ENCODE measurements around the gene QRICH2. TPM values are rescaled to one million over a fixed set of nuclear protein-coding genes. Genes with fewer than 3 reads are reported as not detected.
"Not testable (repeated sequence)": the region's sequence is repeated elsewhere in the genome, so short reads cannot be mapped to it uniquely, and the experiment has no call there.

Gene QRICH2
- polyA plus RNA-seq, 1 experiment: 3.4 TPM

DNA sequence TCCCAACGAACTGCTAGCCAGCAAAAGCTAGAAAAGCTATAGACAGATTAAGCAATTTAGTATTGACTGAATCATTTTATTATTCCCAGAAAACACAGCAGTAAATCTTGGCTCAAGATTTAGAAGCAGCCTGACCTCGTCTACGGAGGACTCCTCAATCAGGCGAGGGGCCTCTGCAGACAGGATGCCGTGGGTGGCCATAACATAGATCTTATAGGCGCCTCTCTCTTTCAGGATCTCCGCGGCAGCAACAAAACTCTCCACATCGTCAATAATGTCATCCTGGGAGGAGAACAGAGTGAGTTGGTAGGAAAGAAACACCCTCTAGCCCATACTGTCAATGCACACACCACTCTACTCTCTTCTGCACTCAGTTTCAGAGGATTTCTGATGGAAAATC, 4.7 kb upstream of the QRICH2 start:
- no peaks in the 10 kb centered on the region for H3K27me3 ChIP-seq (ENCODE audit: control insufficient read depth, insufficient read depth, low read length)
- TF ChIP-seq, protein P1, sequence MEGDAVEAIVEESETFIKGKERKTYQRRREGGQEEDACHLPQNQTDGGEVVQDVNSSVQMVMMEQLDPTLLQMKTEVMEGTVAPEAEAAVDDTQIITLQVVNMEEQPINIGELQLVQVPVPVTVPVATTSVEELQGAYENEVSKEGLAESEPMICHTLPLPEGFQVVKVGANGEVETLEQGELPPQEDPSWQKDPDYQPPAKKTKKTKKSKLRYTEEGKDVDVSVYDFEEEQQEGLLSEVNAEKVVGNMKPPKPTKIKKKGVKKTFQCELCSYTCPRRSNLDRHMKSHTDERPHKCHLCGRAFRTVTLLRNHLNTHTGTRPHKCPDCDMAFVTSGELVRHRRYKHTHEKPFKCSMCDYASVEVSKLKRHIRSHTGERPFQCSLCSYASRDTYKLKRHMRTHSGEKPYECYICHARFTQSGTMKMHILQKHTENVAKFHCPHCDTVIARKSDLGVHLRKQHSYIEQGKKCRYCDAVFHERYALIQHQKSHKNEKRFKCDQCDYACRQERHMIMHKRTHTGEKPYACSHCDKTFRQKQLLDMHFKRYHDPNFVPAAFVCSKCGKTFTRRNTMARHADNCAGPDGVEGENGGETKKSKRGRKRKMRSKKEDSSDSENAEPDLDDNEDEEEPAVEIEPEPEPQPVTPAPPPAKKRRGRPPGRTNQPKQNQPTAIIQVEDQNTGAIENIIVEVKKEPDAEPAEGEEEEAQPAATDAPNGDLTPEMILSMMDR (IDR thresholded peaks at IDR 0.05; ENCODE audit: insufficient read depth, low read depth, low read length): no peak
- H3K36me3 ChIP-seq (ENCODE audit: control insufficient read depth, insufficient read depth, low read length): peaks cover 10% of the 10 kb centered on the region
- no peak for DNase-seq (ENCODE audit: low read depth)
- CTCF ChIA-PET: interaction anchor here (0.6 to 1.1 kb wide), 3 partner anchors 71 to 83 kb away, joined by 3 to 4 read pairs (median 3); partner anchors contain the start of gene SPHK1
- POLR2A ChIA-PET: no interaction called here
- H3K4me3 ChIP-seq (ENCODE audit: low read depth, low read length): no peak overlapping the region

DNA sequence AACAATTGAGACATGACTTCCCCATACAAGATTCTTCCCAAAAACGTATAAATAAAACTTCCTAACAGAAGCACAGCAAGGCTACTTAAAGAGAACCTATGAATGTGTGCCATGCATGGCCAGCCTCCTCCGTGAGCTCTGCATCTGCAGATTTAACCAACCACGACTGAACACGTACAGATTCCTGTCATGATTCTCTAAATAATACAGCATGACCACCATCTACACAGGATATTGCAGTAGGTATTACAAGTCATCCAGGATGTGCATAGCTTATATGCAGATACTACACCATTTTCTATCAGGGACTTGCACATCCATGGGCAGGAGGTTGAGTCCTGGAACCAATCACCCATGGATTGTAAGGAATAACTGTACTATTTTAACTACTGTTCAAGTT, 1.4 kb upstream of the QRICH2 start:
- CTCF ChIA-PET: interaction anchor here (0.6 to 3.2 kb wide), 5 partner anchors 11 to 88 kb away, joined by 3 to 24 read pairs (median 14); partner anchors contain the start of gene SPHK1
- POLR2A ChIA-PET: no interaction called here
- H3K36me3 ChIP-seq (ENCODE audit: control insufficient read depth, insufficient read depth, low read length): peaks cover 15% of the 10 kb centered on the region
- H3K4me3 ChIP-seq (ENCODE audit: low read depth, low read length): no peak overlapping the region
- H3K27me3 ChIP-seq (ENCODE audit: control insufficient read depth, insufficient read depth, low read length): no peaks in the 10 kb centered on the region
- TF ChIP-seq, protein P1 (IDR thresholded peaks at IDR 0.05; ENCODE audit: insufficient read depth, low read depth, low read length): no peak
- no peak for DNase-seq (ENCODE audit: low read depth)

DNA sequence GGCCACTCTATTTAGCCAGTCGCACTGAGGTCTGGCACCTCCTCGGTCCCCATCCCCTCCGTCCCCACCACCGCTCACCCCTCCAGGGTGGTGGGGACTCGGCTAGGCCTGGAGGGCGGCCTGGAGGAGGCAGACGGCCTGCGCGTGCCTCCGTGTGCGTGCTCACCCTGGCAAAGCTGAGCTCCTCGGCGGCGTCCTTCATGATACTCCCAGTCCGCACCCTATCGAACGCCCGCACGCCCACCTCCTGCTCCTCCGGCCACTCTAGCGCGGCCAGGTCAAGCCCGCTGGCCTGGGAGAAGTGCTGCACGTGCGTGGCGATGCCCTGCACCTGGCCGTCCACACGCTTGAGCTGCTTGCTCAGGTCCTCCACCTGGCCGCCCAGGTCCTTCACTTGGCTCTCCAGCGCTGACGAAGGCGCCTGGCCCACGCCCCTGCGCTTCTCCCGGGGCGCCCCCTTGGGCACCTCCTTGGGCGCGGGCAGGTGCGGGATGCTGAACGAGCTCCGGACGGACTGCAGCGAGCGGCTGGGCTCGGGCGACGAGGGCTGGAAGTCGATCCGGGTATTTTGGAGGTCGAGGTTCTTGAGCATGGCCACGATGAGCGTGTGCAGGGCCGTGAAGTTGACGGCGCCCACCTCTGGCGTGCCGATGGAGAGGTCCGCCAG, 644 bp downstream of the QRICH2 start:
- H3K27me3 ChIP-seq (ENCODE audit: control insufficient read depth, insufficient read depth, low read length): no peaks in the 10 kb centered on the region
- CTCF ChIA-PET: interaction anchor here (1.3 to 14.3 kb wide), 4 partner anchors 9 to 151 kb away, joined by 3 to 203 read pairs (median 44); partner anchors contain the start of gene SPHK1
- peaks cover 10% of the 10 kb centered on the region for H3K36me3 ChIP-seq (ENCODE audit: control insufficient read depth, insufficient read depth, low read length)
- DNase-seq (ENCODE audit: low read depth): no peak
- TF ChIP-seq, protein P1 (IDR thresholded peaks at IDR 0.05; ENCODE audit: insufficient read depth, low read depth, low read length): no peak
- no peak overlapping the region for H3K4me3 ChIP-seq (ENCODE audit: low read depth, low read length)
- POLR2A ChIA-PET: no interaction called here

DNA sequence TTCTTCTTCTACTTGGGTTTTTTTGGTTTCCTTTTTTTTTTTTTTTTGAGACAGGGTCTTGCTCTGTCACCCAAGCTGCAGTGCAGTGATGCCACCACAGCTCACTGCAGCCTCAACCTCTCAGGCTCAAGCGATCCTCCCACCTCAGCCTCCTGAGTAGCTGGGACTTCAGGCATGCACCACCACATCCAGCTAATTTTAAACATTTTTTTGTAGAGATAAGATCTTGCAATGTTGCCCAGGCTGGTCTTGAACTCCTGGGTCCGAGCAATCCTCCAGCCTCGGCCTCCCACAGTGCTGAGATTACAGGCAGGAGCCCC, 3.0 kb downstream of the QRICH2 start:
- H3K27me3 ChIP-seq (ENCODE audit: control insufficient read depth, insufficient read depth, low read length); POLR2A ChIA-PET; H3K4me3 ChIP-seq (ENCODE audit: low read depth, low read length); DNase-seq (ENCODE audit: low read depth); H3K36me3 ChIP-seq (ENCODE audit: control insufficient read depth, insufficient read depth, low read length): not testable (repeated sequence)
- CTCF ChIA-PET: interaction anchor here (1.2 to 14.3 kb wide), 5 partner anchors 22 to 154 kb away, joined by 3 to 203 read pairs (median 9); partner anchors contain the start of gene SPHK1

DNA sequence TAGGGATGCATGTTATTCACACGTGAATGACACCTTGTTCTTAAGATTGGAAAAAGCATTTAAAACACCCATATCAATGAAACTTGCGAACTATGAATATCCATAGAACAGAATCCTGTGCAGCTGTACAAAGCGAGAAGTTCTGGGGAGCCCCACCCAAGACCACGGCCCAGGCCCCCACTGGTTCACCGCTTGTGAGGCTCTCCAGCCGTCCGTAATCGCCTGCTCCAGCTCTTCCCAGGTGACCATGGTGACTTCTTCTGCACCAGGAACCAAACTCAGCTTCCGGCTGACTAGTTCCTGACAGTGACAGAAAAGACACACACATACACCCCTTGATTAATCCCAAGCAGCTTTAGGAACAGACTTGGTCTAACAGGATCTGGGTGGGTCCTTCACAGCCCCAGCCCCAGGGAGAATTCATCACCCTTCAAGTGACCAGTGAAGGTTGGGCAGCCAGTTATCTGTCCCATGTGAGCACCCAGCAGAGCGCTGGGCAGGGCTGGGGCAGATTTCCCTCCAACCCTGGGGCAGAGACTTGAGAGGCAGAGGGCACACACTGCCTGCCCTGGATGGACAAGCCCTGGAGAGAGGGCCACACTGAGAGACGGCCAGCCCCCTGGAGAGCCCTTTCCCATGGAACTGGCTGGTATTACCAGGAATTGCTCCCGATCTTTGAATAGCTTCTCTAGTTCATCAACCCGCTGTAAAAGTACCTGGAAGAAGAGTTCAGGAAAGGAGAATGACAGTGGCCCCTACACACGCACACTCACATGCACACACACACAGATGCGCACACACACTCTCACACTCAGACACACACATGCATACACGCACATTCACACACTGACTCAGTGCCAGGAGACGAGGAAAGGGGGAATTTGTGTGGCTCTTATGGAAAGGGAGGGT, 3.6 kb downstream of the QRICH2 start:
- no peak for DNase-seq (ENCODE audit: low read depth)
- ChIA-PET CTCF (interaction anchor here (1.0 to 14.3 kb wide), 13 partner anchors 9 to 290 kb away, joined by 3 to 203 read pairs (median 5); partner anchors contain the start of gene SPHK1), POLR2A (no interaction called here)
- Histone ChIP-seq H3K4me3 (ENCODE audit: low read depth, low read length) (no peak overlapping the region), H3K27me3 (ENCODE audit: control insufficient read depth, insufficient read depth, low read length) (no peaks in the 10 kb centered on the region), H3K36me3 (ENCODE audit: control insufficient read depth, insufficient read depth, low read length) (peaks cover 7% of the 10 kb centered on the region)
- TF ChIP-seq, protein P1 (IDR thresholded peaks at IDR 0.05; ENCODE audit: insufficient read depth, low read depth, low read length): no peak
